ENCODE data around the gene DMBX1.

Gene DMBX1

DNA sequence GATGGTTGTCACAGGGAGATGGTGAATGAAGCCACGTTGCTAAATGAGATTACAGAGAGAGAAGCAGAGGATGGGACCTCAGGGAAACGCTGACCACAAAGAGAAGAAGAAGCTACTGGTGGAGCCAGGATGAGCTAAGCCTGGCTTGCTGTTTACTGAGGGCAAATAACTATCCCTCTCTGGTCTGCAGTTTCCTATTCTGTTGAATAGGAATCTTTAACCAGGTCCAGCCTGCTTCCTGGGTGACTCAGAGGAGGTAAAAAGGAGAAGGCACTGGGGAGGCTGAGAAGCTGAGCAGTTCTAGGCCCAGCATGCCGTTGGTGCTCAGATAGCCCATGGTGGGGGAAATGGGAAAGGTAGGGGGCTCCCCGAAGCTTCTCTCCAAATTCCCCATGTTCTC lies 29.6 kb downstream of the DMBX1 start:
- Histone ChIP-seq H3F3A (ENCODE audit: control insufficient read depth, insufficient read depth) (no peaks in the 10 kb centered on the region), H3K4me1 (ENCODE audit: control insufficient read depth, low read length) (no peaks in the 10 kb centered on the region), H3K36me3 (ENCODE audit: control insufficient read depth, low read length) (no peaks in the 10 kb centered on the region), H4K20me1 (ENCODE audit: control insufficient read depth, insufficient read depth, low read depth, low read length) (no peaks in the 10 kb centered on the region; the same call in 1 of the 2 replicates), H3K4me3 (ENCODE audit: low read length) (no peak overlapping the region), H3K9me2 (replicated peaks; ENCODE audit: control insufficient read depth, low read length) (no peaks in the 10 kb centered on the region), H3K27ac (ENCODE audit: low read depth, low read length) (no peak overlapping the region), H3K27me3 (ENCODE audit: control insufficient read depth, low read length) (peaks cover 45% of the 10 kb centered on the region), H3K79me2 (ENCODE audit: control insufficient read depth, low read length) (no peaks in the 10 kb centered on the region), H3K9me3 (ENCODE audit: control insufficient read depth, insufficient read depth, low read length) (no peaks in the 10 kb centered on the region), H3K4me2 (ENCODE audit: low read length) (no peak overlapping the region)
- TF ChIP-seq, protein P1, sequence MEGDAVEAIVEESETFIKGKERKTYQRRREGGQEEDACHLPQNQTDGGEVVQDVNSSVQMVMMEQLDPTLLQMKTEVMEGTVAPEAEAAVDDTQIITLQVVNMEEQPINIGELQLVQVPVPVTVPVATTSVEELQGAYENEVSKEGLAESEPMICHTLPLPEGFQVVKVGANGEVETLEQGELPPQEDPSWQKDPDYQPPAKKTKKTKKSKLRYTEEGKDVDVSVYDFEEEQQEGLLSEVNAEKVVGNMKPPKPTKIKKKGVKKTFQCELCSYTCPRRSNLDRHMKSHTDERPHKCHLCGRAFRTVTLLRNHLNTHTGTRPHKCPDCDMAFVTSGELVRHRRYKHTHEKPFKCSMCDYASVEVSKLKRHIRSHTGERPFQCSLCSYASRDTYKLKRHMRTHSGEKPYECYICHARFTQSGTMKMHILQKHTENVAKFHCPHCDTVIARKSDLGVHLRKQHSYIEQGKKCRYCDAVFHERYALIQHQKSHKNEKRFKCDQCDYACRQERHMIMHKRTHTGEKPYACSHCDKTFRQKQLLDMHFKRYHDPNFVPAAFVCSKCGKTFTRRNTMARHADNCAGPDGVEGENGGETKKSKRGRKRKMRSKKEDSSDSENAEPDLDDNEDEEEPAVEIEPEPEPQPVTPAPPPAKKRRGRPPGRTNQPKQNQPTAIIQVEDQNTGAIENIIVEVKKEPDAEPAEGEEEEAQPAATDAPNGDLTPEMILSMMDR (IDR thresholded peaks at IDR 0.05; ENCODE audit: low read depth, low read length, poor library complexity, severe bottlenecking): no peak
- no peak for TF ChIP-seq EZH2phosphoT487 (IDR thresholded peaks at IDR 0.05; ENCODE audit: borderline replicate concordance, low read length)

DNA sequence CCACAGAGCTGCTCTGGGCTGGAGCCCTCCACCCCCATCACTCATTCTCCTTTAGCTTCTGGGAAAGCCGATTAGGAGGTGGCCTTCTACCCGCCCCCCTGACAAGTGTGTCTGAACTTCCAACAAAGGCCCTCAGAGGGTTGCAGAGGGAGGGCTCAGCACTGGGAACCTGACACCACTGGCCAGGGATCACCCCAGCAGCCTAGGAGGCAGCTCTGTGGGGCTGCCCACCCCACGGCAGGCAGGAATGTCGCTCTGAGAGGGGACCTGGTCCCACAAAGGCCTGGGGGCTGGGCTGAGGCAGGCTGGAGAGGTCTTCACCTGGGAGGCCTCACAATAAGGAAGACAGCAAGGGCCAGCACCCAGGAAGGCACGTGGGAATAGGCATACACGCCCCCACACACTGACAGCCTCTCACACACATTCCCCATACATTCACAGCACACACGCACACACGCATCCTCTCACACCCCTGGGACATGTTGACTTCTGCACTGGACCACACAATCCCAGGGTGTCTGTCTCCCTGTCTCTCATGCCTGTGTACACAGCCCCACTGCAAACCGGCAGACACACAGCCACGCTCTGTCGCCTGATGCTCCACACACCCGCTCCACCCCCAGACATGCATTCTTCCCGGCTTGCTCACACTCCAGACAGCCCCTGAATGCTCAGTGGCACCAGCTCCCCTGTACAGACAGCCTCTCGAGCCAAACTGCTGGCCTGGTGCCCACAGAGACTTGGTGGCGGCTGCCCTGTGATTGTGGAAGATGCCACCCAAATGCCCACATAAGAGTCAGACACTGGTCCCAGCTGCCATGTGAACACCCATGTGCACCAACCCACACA lies 30.7 kb downstream of the DMBX1 start:
- H3F3A ChIP-seq (ENCODE audit: control insufficient read depth, insufficient read depth): no peaks in the 10 kb centered on the region
- H3K36me3 ChIP-seq (ENCODE audit: control insufficient read depth, low read length): no peaks in the 10 kb centered on the region
- TF ChIP-seq EZH2phosphoT487 (IDR thresholded peaks at IDR 0.05; ENCODE audit: borderline replicate concordance, low read length): no peak
- TF ChIP-seq, protein P1 (IDR thresholded peaks at IDR 0.05; ENCODE audit: low read depth, low read length, poor library complexity, severe bottlenecking): no peak
- H3K27me3 ChIP-seq (ENCODE audit: control insufficient read depth, low read length): peaks cover 47% of the 10 kb centered on the region
- H3K27ac ChIP-seq (ENCODE audit: low read depth, low read length): no peak overlapping the region
- H3K9me3 ChIP-seq (ENCODE audit: control insufficient read depth, insufficient read depth, low read length): no peaks in the 10 kb centered on the region
- no peaks in the 10 kb centered on the region for H3K9me2 ChIP-seq (replicated peaks; ENCODE audit: control insufficient read depth, low read length)
- no peak overlapping the region for H3K4me3 ChIP-seq (ENCODE audit: low read length)
- no peak overlapping the region for H3K4me2 ChIP-seq (ENCODE audit: low read length)
- no peaks in the 10 kb centered on the region; the same call in 1 of the 2 replicates for H4K20me1 ChIP-seq (ENCODE audit: control insufficient read depth, insufficient read depth, low read depth, low read length)
- no peaks in the 10 kb centered on the region for H3K4me1 ChIP-seq (ENCODE audit: control insufficient read depth, low read length)
- H3K79me2 ChIP-seq (ENCODE audit: control insufficient read depth, low read length): no peaks in the 10 kb centered on the region

DNA sequence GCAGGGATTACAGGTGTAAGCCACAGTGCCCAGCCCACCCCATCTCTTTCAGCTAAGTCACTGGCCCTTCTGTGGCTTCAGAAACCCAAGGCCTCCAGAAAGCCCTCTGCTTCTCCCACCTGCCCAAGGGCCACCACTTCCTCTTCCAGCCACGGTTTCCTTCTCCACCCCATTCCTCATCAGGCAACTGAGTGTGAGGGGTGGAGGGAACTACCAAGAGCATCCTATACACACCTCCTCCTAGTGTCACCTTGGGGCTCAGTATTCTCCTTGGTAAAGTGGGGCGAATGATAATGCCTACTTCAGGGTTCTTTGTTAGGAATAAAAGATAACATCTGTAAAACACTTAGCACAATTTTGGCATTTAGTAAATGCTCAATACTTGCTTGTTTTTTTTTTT lies 31.8 kb downstream of the DMBX1 start:
- H3K9me3 ChIP-seq (ENCODE audit: control insufficient read depth, insufficient read depth, low read length): no peaks in the 10 kb centered on the region
- H3K4me1 ChIP-seq (ENCODE audit: control insufficient read depth, low read length): no peaks in the 10 kb centered on the region
- H3K36me3 ChIP-seq (ENCODE audit: control insufficient read depth, low read length): no peaks in the 10 kb centered on the region
- H4K20me1 ChIP-seq (ENCODE audit: control insufficient read depth, insufficient read depth, low read depth, low read length): no peaks in the 10 kb centered on the region; the same call in 1 of the 2 replicates
- H3K4me2 ChIP-seq (ENCODE audit: low read length): no peak overlapping the region
- TF ChIP-seq, protein P1 (IDR thresholded peaks at IDR 0.05; ENCODE audit: low read depth, low read length, poor library complexity, severe bottlenecking): no peak
- TF ChIP-seq EZH2phosphoT487 (IDR thresholded peaks at IDR 0.05; ENCODE audit: borderline replicate concordance, low read length): no peak
- H3K79me2 ChIP-seq (ENCODE audit: control insufficient read depth, low read length): no peaks in the 10 kb centered on the region
- H3K9me2 ChIP-seq (replicated peaks; ENCODE audit: control insufficient read depth, low read length): no peaks in the 10 kb centered on the region
- no peak overlapping the region for H3K4me3 ChIP-seq (ENCODE audit: low read length)
- H3K27ac ChIP-seq (ENCODE audit: low read depth, low read length): no peak overlapping the region
- H3F3A ChIP-seq (ENCODE audit: control insufficient read depth, insufficient read depth): no peaks in the 10 kb centered on the region
- H3K27me3 ChIP-seq (ENCODE audit: control insufficient read depth, low read length): peaks cover 59% of the 10 kb centered on the region
